HG03066 (cell line): ENCODE measurements around the gene LNPK.
"Not testable (repeated sequence)": the region's sequence is repeated elsewhere in the genome, so short reads cannot be mapped to it uniquely, and the experiment has no call there.

Experiments used
- ATAC-seq: cut with Tn5 transposase; IDR thresholded peaks from one replicate; pipeline ENCODE4 v1.9.1; 2021; ENCODE audit warnings: low read depth; ENCODE audit not compliant: unreplicated experiment

LNPK gene

GRCh38 chr2:175913849-175914743, 88.0 kb downstream of the LNPK start:
- not testable (repeated sequence) for ATAC-seq

GRCh38 chr2:175913267-175913666, 88.8 kb downstream of the LNPK start:
- ATAC-seq: not testable (repeated sequence)

GRCh38 chr2:175904035-175904434, 98.0 kb downstream of the LNPK start:
- no peak for ATAC-seq

- ATAC-seq: no peak
These were observed 98.6 kb downstream of the LNPK start for GRCh38 chr2:175903384-175903936.

- not testable (repeated sequence) for ATAC-seq
These were observed 106.1 kb downstream of the LNPK start for GRCh38 chr2:175895957-175896356.

- no peak for ATAC-seq
These were observed 110.0 kb downstream of the LNPK start for GRCh38 chr2:175892046-175892445.

GRCh38 chr2:175890636-175891242, 111.3 kb downstream of the LNPK start:
- no peak for ATAC-seq

- no peak for ATAC-seq
These were observed 112.3 kb downstream of the LNPK start for GRCh38 chr2:175889701-175890302.

- ATAC-seq: no peak
These were observed 114.3 kb downstream of the LNPK start for GRCh38 chr2:175887776-175888175.

GRCh38 chr2:175884697-175885393, 117.2 kb downstream of the LNPK start:
- ATAC-seq: no peak

- no peak for ATAC-seq
These were observed 118.4 kb downstream of the LNPK start for GRCh38 chr2:175883586-175884194.

GRCh38 chr2:175879679-175880078, 122.4 kb downstream of the LNPK start:
- ATAC-seq: no peak

- ATAC-seq: no peak
These were observed 124.1 kb downstream of the LNPK start for GRCh38 chr2:175877845-175878544.

- ATAC-seq: no peak
These were observed 127.8 kb downstream of the LNPK start for GRCh38 chr2:175874291-175874690.
